SK-N-MC (cell line): ENCODE data around the gene FAM3B.

ENCODE experiments used
- EZH2 ChIP-seq: fragments of 200-600 bp; sonication (generic); IDR thresholded peaks from one replicate; pipeline ENCODE4 v1.6.1; 2017; ENCODE audit warnings: antibody characterized with exemption
- POLR2AphosphoS5 ChIP-seq: IDR thresholded peaks from 2 replicates; pipeline ENCODE4 v1.6.1; 2012; ENCODE audit warnings: mild to moderate bottlenecking, low read depth, low read length, borderline replicate concordance

- no peak for TF ChIP-seq EZH2
- TF ChIP-seq POLR2AphosphoS5, result no peak
Measured at GRCh38 chr21:41390043-41390639, 73.5 kb downstream of the FAM3B start.
